Measurements from ENCODE around the gene FEM1C. TPM values are rescaled to one million over a fixed set of nuclear protein-coding genes. Genes with fewer than 3 reads are reported as not detected.

Gene FEM1C
- total RNA-seq, 4 donors from 2014 or later: 24.3 to 59.8 (median 34.0) TPM

DNA sequence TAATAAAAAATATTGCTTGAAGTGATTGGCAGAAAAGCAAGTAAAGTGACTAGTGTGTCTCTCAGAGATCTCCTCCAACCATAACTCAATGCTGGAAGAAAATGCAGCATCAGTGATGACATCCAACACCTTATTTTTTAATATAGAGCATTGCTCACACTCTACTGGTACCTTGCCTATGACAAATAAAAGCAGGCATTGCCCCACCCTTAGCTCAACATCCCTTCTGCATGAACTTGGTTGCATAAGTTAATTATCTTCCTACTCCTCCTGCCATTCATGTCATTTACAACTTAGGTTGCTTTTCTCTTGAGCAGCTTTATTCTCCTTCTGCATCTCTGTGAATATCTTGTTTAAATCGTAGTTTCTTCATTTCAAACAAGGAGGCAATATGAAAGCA, 41.2 kb downstream of the FEM1C start:
- TF ChIP-seq, protein P1, sequence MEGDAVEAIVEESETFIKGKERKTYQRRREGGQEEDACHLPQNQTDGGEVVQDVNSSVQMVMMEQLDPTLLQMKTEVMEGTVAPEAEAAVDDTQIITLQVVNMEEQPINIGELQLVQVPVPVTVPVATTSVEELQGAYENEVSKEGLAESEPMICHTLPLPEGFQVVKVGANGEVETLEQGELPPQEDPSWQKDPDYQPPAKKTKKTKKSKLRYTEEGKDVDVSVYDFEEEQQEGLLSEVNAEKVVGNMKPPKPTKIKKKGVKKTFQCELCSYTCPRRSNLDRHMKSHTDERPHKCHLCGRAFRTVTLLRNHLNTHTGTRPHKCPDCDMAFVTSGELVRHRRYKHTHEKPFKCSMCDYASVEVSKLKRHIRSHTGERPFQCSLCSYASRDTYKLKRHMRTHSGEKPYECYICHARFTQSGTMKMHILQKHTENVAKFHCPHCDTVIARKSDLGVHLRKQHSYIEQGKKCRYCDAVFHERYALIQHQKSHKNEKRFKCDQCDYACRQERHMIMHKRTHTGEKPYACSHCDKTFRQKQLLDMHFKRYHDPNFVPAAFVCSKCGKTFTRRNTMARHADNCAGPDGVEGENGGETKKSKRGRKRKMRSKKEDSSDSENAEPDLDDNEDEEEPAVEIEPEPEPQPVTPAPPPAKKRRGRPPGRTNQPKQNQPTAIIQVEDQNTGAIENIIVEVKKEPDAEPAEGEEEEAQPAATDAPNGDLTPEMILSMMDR (IDR thresholded peaks at IDR 0.05; ENCODE audit: low read depth): no peak

DNA sequence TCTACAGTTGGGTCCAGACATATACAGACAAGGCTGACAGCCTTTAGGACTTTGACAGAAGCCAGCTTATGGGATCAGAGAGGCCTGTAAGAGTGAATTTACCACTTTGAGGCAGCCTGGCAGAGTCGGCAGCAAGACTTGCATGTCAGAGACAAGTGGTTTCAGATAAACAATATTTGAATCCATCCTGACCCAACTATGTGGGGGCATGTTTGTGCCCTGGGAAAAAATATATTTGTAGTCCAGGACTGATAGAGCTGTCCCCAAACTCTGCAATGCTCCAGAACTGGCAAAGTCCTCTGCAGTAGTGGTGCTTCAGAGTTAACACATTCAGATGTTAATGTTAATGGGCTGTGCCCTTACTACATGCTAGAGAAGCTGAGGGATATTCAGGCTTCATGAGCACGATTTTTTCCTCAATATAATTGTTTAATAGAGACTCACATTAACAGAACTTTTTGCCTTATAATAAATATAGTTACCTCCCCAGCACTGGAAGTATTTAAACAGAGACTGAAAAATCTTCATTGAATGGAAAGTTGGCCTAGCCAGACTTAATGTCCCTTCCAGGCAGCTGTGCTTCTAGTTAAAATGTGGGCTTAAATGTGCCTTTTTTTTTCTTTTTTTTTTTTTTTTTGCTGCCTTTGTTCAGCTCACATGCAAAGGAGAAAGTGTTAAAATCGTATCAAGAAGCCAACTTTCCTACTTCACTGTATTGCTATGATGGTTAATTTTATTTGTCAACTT, 42.9 kb downstream of the FEM1C start:
- TF ChIP-seq, protein P1 (IDR thresholded peaks at IDR 0.05; ENCODE audit: low read depth): no peak

DNA sequence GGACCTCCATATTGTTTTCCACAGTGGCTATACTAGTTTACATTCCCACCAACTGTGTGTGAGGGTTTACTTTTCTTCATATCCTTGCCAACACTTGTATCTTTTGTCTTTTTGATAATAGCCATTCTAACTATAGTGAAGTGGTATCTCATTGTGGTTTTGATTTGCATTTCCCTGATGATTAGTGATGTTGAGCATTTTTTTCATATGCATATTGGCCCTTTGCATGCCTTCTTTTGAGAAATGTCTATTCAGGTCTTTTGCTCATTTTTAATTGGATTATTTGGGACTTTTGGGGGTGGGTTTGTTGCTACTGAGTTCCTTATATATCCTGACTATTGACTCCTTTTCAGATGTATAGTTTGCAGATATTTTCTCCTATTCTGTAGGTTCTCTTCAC, 44.4 kb downstream of the FEM1C start:
- TF ChIP-seq, protein P1 (IDR thresholded peaks at IDR 0.05; ENCODE audit: low read depth): no peak

DNA sequence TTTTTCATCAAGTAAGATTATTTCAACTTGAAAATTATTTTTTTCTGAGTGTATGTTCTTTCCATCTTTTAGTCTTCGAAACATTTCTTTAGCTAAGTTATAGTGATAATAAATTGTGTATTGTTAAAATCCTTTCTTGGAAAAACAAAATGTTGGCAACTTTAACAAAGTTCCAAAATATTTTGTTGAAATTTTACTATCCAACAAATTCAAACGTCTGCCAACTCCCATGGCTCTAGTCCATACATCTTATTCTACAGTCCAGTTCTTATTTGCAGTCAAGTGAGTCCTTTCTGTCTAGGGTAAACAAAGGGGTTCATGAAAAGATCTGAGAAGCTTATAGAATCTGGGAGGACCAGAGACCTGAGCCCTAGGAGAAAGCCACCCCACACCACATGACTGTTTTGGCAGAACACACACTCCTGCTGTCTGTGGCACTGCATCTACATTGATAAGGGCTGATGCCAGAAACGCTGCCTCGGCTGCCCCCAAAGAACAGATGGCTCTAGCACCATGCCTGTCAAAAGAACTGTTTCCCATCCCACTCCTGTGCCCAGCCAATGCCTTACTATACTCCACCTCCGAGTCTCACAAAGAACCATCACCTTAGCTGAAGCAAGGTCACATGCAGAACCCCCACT, 47.5 kb downstream of the FEM1C start:
- TF ChIP-seq, protein P1 (IDR thresholded peaks at IDR 0.05; ENCODE audit: low read depth): no peak

DNA sequence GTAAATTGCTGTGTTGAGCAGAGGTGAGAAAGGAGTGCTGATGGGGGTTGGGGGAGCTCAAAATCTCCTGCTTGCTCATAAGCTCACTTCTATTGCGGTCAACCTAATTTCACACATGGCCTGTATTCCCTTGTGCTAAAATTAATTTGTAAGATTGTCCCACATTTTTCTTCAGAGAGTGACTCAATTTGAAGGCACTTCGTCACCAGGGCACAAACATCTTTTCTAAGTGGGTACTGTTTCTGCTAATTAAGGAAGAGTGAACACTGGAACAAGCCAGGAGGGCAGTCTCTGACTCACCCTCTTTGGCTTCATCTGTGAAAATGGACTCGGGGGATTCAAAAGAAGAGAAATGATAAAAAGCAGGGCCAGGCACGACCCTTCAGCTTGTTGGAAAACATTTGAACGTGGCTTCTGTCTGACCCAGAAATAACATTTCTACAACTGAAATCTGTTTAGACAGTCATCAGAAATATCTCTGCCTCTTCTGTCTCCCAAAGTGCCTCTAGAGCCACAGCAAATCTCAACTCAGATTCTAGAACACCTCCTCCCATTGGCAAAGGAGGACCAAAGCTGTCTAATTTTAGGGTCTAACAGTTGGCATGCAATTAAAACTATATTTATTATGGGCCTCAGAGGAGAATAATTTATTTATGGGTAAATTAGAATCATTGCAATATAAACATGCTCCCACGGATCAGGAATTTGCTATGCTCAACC, 49.8 kb downstream of the FEM1C start:
- TF ChIP-seq, protein P1 (IDR thresholded peaks at IDR 0.05; ENCODE audit: low read depth): no peak

DNA sequence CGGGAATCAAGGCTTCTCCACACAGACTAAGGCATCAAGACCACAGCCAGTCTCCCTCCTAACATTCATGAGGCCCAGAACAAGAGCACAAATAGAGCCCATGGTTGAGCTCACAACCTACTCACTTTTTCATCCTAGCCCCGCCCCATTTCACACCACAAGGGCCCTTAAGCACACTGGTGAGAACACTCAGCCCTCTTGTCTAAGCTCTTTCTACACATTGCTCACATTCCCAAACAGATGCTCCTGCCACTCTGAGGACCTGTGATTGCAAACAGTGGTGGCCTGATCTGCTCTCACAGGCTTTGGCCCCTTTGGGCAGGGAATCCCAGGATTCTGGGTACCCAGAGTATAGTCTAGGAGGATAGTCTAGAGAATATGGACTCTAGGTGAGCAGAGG, 54.0 kb downstream of the FEM1C start:
- TF ChIP-seq, protein P1 (IDR thresholded peaks at IDR 0.05; ENCODE audit: low read depth): no peak

DNA sequence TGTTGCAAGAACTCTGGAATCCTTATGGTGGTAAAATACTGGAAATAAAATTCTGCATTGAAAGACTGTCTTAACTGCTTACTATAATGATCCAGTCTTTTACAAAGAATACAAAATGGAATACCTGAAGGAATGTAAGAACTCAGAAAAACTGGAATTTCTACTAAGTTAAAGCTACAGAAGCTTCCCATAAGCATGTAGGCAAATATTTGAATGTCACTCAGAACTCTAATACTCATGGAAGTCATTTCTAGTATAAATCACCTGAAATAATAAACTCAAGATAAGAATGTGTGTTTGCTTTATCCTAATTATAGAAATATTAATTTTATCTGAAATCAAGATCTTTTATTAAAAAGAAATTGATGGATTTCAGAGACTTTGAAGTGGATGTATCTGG, 54.8 kb downstream of the FEM1C start:
- TF ChIP-seq, protein P1 (IDR thresholded peaks at IDR 0.05; ENCODE audit: low read depth): no peak

Measured in subcutaneous adipose tissue (tissue), 4 donors.